GM19467 (cell line): Measurements from ENCODE around the gene APLF.
"Not testable (repeated sequence)": the region's sequence is repeated elsewhere in the genome, so short reads cannot be mapped to it uniquely, and the experiment has no call there.

ENCODE experiments used
- ATAC-seq: cut with Tn5 transposase; IDR thresholded peaks from one replicate; pipeline ENCODE4 v1.9.1; 2021; ENCODE audit warnings: mild to moderate bottlenecking, moderate library complexity; ENCODE audit not compliant: unreplicated experiment

APLF gene

DNA sequence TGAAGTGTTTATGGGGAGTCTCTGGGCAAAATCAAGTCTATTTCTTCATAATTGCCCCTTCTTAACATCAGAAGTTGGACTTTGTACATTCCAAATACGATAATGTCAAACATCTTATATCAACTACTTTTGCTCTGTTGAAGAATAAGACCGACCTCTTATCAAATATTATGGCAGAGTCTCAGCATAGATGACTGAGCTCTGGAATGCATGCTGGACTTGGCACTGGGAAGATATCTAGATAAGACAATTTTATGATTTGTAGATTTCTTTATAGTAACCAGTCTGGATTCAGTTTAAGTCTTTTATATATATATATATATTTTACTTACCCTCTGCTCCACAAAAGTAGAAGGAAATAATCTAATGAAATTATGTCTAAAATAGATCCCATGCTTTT, 8.2 kb downstream of the APLF start:
- no peak for ATAC-seq

DNA sequence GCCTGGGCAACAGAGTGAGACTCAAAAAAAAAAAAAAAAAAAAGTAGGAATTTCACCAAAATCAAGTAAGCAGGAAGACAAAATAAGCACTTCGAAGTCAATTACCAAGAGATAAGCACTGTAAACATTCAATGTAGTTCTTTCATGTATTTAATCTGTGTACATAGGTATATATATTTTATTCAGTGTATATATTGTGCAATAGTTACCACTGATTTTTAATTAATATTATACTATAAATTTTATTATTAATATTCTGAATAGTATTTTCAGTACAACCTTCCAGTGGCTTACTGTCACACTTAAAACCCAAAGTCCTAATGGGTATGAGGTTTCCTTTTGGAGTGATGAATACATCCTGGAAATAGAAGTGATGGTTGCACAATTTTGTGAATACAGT, 9.1 kb downstream of the APLF start:
- ATAC-seq = no peak

DNA sequence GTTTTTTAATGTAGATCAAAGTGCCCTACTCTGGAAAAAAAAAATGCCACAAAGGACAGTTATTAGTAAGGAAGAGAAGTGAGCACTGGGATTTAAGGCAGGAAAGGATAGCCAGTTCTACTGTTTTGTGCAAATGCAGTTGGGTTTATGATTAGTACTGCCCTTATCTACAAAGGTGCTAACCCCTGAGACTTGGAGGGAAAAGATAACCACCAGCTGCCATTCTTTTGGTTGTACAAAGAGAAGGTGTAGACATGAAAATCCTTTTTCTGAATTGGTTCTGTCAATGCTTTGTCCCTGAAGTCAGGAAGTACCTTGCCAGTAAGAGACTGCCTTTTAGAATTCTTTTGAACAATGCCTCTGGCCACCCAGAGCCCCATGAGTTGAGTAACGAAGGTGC, 11.3 kb downstream of the APLF start:
- ATAC-seq = no peak

DNA sequence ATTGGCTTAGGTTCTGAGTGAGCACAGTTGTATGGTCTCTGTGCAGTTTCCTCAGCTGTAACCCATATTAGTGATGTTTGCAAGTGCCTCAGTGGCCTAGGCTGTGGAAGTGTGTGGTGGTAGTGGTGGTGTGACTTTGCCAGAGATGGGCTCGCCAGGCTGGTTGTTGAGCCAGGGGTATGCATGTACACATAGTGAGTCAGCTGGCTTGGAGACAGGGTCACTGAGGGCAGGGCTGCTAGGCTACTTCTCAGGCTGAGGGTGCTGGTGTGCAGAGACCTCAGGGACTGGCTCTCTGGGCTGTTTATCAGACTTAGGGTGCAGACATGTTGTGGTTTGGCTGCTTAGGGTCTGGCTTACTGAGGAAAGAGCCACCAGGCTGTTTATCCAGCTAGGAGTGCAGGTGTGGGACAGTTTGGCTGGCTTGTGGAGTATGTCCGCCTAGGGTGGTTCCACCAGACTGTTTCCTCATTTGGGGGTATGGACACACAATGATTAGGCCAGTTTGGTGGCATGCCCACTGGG, 15.0 kb downstream of the APLF start:
- no peak for ATAC-seq

DNA sequence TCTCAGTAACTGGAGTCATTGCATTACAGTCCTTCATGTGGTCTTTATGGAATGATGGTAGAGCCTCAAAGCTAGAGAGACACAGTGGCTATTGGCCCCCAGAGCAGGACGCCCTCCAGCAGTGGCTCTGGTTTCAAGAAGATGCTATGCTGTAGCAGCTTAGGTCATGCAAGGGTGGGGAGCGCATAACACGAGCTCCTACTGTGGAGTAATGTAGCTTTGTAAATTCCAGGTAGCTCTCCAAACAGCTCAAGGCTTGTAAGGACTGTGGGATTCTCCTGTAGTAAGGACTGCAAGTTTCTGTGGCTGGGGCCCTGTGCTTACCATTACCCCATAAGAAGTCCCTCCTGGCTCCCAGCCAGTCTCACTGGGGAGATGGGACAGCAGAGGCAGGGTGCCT, 15.6 kb downstream of the APLF start:
- ATAC-seq = no peak

DNA sequence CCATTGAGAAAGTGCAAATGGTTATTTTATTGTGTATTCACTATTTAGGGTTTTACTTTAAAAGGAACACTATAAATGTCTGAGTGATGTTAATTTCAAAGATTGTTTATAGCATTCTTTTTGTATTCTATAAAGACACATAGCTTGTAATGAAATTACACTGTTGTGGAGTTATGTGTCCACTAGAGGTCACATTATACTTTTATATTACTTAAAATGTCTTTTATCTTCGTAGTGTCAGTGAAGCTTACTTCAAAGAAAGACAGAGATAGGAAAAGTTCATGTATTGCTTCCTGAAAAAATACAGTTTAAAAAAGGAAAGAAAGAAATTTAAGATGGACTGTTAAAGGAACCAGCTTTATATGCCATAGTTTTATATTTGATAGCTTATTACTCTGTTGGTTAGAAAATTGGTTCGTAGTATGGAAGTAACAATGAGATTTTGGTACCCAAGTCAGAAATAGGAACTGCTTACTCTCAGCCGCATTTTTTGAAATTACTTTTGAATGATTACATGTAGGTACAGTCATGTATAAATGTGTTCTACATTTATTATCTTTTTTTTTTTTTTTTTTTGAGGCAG, 20.5 kb downstream of the APLF start:
- ATAC-seq = no peak

DNA sequence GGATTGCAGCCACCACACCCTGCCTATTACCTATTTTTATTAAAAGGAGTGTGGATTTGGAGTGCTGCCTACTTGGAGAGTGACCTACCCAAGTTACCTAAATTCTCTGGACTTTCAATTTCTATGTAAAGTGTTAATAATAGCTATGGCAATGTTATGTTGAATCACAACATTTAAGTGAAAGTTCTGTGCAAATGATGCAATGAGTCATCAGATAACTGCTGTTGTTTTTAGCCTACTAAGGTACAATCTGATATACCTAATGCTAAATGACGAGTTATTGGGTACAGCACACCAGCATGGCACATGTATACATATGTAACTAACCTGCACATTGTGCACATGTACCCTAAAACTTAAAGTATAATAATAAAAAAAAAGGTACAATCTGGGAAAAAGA, 21.2 kb downstream of the APLF start:
- not testable (repeated sequence) for ATAC-seq

DNA sequence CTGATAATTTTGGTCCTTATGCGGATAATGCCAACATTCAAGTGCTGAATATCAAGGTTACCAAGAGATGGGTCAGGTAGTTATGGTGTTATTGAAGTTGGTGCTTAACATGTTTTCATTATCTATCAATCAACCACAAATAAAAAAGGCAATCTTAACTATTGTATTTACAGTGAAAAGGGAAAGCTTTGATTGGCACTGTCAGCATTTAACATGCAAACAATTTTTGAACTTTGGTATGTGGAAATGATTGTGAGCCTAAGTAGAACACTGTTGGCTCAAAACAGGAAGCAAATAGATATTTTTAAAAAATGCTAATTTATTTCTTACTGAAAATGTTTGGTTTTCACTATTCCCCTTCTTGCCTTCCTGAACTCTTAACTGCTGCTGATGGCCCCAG, 21.9 kb downstream of the APLF start:
- ATAC-seq = no peak

DNA sequence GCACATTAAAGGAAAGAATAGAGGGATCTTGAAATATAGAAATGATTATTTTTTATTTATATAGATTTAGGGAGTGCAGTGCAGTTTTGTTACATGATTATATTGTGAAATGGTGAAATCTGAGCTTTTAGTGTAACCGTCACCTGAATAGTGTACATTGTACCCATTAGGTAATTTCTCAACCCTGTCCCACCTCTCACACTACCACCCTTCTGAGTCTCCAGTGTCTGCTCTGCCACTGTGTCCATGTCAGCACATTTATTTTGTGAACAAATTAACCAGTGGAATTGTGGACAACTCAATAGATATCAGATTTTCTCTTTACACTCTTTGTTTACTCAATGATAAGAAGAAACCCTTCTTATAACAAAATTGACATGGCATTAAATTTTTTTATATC, 24.2 kb downstream of the APLF start:
- no peak for ATAC-seq

DNA sequence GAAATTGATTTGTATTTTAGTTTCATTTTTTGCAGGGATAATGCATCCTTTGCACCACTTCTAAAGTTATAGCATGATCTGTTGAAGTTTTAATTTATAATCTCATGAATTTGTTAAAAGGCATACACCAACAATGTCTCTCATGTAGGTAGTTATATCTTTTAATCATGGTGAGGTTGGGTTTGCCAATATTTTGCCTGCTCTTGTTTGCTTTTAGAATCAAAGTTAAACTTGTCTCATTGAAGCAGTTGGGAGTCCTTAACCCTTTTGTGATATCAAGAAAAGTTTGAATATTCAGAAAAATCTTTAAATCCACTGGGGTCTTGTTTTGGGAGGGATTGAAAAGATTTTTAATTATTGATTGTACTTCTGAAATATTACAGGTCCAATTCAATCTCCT, 31.7 kb downstream of the APLF start:
- no peak for ATAC-seq

DNA sequence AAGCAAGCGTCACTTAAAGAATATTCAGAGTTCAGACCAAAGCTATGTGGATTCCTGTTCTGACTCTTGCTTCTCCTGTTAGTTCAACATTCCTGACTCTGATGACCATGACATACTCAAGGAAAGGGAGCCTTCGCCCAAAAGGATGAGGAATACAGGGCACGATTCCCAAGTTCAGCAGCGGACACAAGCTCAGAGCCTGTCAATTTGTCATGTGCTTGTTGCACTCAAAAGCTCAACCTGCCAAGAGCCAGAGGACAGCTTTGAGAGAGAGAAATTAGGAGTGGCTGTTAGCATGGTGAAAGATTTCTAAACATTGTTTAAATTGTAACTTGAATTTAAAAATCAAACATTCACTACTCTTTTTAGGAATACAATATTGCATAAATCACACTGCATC, 33.3 kb downstream of the APLF start:
- no peak for ATAC-seq

DNA sequence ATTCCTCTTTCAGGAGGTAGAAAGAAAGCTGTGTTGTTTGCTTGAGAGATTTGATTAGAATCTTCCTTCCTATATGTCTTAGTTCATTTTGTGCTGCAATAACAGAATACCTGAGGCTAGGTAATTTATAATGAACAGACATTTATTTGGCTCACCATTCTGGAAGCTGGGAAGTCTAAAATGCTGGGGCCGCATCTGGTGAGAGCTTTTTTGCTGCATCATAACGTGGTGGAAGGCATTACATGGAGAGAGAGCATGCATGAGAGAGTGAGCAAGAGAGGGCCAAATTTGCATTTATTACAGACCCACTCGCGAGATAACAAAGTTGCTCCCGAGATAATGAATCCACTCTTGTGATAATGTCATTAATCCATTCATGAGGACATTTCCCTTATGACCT, 34.4 kb downstream of the APLF start:
- ATAC-seq = no peak

DNA sequence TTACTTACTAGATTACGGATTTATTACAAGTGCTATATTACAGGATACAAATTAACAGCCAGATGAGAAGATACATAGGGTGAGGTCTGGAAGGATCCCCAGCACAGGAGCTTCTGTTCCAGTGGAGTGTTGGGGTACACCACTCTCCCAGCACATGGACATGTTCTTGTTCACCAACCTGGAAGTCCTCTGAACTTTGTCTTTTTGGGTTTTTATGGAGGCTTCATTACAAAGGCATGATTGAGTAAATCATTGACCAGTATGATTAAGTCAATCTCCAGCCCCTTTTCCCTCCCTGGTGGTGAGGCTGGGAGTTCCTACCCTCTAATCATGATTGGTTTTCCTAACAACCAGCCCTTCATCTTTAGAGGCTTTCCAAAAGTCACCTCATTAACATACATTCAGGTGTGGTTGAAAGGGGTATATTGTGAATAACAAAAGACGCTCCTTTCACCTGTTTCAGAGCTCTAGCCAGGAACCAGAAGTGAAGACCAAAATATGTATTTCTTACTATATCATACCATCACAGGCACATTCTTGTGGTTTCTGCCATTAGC, 38.3 kb downstream of the APLF start:
- ATAC-seq = no peak

DNA sequence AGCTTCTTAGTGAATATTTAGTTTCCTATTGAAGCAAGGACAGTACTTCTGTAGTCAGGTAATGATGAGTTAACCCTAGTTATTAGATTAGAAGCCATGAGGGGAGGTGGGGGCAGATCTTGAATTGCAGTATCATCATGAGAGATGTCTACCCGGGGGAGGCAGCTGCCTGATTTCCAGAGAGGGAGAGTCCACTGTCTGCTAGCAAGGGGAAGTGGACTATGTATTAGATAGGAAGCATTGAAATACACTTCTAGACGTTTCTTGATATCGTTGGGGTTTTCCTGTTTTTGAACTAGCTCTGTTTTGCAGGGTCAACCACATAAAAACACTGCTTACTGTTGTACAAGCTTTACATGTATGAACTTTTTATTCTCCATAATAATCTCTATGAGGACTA, 38.8 kb downstream of the APLF start:
- no peak for ATAC-seq

DNA sequence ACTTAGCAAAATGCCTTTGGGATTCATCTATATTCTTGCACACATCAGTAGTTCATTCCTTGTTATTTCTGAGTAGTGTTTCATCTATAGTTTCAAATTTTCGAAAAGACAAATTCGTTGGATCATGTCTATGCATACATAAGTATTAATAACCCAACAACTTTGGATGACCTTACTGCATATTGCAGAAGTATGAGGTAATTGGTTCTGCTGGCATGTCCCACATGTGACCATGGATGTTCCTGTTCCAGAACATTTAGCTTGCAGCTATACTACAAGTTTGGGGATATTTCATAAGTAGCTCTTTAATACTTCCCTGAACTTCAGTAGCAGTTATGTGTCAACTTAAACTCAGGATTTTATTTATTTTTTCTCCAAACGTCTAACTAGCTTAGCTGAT, 44.9 kb downstream of the APLF start:
- ATAC-seq = no peak

DNA sequence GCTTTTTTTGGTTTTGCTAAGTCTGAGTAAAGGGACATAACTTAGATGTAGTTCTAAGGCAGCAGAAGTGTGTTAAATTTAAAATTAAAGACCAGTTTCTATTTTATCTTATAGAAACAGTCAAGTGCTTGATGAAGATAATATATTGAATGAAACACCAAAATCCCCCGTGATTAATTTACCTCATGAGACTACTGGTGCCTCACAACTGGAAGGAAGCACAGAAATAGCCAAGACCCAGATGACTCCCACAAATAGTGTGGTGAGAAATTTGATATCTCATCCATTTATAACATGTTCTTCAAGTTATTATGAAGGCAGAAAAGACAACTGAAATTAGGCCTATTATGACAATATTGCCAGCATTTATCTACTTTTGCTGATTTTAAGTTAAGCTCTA, 45.6 kb downstream of the APLF start:
- ATAC-seq = no peak

DNA sequence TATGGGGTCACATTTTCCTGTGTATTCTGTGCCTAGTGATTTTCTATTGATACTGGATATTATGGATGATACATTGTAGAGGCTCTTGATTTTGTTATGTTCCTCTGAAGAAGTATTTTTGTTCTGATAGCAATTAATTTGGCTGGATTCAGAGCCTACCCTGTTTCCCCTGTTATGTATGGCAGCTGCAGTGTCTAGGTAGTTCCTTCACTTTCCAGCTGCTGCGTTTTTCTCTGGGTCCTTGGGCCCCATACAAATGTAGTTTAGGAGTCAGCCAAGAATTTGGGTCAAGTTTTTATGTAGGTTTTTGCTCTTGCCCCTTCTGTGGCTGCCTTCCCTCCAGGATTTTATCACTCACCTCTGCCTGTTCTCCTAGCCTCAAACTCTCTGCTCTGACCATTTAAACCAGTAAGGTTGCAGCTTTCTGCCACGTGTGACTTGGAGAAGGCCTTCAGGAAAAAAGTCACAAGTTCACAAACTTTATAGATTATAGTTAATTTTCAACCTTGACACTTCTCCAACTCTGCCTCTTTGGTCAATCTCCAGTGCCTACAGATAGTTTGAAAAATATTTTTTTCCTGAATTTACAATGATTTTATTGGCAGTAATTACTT, 47.0 kb downstream of the APLF start:
- ATAC-seq = no peak

DNA sequence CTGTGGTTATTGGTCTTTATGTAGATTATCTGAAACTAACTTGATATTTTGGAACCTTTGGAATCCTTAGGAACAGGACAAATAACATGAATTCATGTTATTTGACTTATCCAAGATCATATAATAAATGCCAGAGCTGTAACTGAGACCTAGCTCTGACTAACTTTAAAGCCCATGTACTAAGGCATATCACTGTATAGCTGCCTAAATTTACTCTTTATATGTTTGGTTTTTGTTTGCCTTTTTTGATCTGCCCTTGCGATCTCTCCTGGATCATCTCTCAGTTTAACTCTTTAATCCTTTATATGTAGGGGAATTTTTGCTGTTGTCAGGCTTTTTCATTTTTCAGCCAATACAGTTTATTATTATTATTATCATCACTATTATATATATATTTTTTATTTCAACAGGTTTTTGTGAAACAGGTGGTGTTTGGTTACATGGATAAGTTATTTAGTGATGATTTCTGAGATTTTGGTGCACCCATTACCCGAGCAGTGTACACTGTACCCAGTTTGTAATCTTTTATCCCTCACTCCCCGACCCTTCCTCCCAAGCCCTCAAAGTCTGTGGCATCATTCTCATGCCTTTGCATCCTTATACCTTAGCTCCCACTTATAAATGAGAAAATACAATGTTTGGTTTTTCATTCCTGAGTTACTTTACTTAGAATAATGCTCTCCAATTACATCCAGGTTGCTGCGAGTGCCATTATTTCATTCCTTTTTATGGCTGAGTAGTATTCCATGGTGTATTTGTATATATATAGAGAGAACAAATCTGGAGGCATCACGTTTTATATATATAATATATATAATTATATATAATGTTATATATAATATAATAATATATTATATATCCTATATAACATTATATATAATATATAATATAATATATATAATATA, 48.9 kb downstream of the APLF start:
- ATAC-seq = no peak

DNA sequence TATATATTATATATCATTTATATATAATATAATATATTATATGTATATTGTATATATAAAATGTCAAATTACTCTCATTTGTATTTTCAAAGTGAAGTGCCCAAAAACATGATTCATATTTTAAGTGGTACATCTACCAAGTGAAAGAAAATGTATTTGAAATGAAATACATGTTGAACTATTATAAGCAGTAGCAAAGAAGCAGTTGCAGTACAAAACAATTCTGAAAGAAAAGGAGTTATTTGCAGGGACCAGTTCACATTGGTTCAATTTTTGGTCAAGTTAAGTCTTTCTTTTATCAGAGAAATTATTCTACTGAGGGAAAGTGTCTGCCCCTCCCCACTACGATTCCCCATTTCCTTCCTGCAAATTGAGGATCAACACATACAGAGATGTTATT, 51.9 kb downstream of the APLF start:
- ATAC-seq = no peak

DNA sequence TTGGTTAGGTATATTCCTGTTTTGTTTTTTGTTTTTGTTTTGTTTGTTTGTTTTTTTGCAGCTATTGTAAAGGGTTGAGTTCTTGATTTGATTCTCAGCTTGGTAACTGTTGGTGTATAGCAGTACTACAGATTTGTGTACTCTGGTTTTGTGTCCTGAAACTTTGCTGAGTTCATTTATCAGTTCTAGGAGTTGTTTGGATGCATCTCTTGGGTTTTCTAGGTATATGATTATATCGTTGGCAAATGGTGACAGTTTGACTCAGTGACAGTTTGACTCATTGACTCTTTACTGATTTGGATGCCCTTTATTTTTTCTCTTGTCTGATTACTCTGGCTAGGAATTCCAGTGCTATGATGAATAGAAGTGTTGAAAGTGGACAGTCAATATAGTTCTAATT, 53.7 kb downstream of the APLF start:
- no peak for ATAC-seq

DNA sequence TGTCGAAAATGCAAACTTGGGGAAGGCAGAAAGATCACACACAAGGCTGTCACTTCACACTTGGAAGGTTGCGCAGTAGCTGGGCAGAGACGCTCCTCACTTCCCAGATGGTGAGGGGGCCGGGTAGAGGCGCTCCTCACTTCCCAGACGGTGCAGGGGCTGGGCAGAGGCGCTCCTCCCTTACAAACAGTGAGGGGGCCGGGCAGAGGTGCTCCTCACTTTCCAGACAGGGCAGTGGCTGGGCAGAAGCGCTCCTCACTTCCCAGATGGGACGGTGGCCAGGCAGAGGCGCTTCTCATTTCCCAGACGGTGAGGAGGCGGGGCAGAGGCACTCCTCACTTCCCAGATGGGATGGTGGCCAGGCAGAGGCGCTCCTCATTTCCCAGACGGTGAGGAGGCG, 59.6 kb downstream of the APLF start:
- not testable (repeated sequence) for ATAC-seq
